Upper lobe of right lung (tissue), 1 donor: ENCODE data around the gene RAPGEF3. TPM values are rescaled to one million over a fixed set of nuclear protein-coding genes. Genes with fewer than 3 reads are reported as not detected.

Source experiments
- ATAC-seq: fragments of 200-7000 bp; cut with Tn5 transposase; one replicate; pipeline ENCODE4 v1.9.1; 2020; ENCODE audit warnings: mild to moderate bottlenecking, moderate library complexity
- DNase-seq: peaks from one replicate; pipeline ENCODE4 v3.0.0-alpha.2; 2020
- H3K27ac ChIP-seq: fragments of 200-600 bp; one replicate; pipeline ENCODE4 v1.8.0; 2022
- H3K27me3 ChIP-seq: fragments of 200-600 bp; one replicate; pipeline ENCODE4 v1.8.0; 2022; ENCODE audit warnings: mild to moderate bottlenecking
- H3K36me3 ChIP-seq: fragments of 200-600 bp; one replicate; pipeline ENCODE4 v1.8.0; 2022
- H3K4me1 ChIP-seq: fragments of 200-600 bp; one replicate; pipeline ENCODE4 v1.8.0; 2022
- H3K4me3 ChIP-seq: fragments of 200-600 bp; one replicate; pipeline ENCODE4 v1.8.0; 2022; ENCODE audit warnings: mild to moderate bottlenecking
- H3K9me3 ChIP-seq: fragments of 200-600 bp; one replicate; pipeline ENCODE4 v1.8.0; 2022
- CTCF ChIP-seq: fragments of 200-600 bp; IDR thresholded peaks from one replicate; pipeline ENCODE4 v1.8.0; 2022; ENCODE audit warnings: antibody characterized with exemption
- intact Hi-C: fragments of 100-400 bp; cut with DNase I; formaldehyde crosslinking; loops from one replicate; pipeline ENCODE4 v1.11.0; 2022
- total RNA-seq: library from RNA; stranded (reverse); fragmentation: NEBNext Ultra II Directional; extraction: Animal tissue kit (Norgen Biotek cat#: 25700); gene quantifications from one replicate; pipeline ENCODE4 v1.2.1, GENCODE V29; 2021
- donor health status: DM: no; HTN: yes; CAD: no; lungs with severe emphysema.

RAPGEF3 gene
- total RNA-seq, 1 donor from 2014 or later = 69.6 TPM

GRCh38 chr12:47717046-47717442 is 41.6 kb downstream of the RAPGEF3 start:
- intact Hi-C loops = loop anchor here (5.0 to 10.0 kb wide), 2 partner anchors 60 to 118 kb away; no protein-coding TSS in a partner anchor

GRCh38 chr12:47715877-47716548 is 42.7 kb downstream of the RAPGEF3 start:
- Histone ChIP-seq H3K4me3 (no peak overlapping the region), H3K36me3 (no peaks in the 10 kb centered on the region), H3K27me3 (no peaks in the 10 kb centered on the region), H3K9me3 (no peaks in the 10 kb centered on the region), H3K27ac (no peak overlapping the region), H3K4me1 (peaks cover 31% of the 10 kb centered on the region)
- ATAC-seq (no peak), DNase-seq (no peak)
- intact Hi-C loops = loop anchor here (5.0 to 10.0 kb wide), 2 partner anchors 61 to 119 kb away; no protein-coding TSS in a partner anchor
- no peak for TF ChIP-seq CTCF

More at GRCh38 chr12:47717046-47717442, 41.6 kb downstream of the RAPGEF3 start:
- Histone ChIP-seq H3K27ac (peak overlapping the region; percentile 93), H3K9me3 (no peaks in the 10 kb centered on the region), H3K4me1 (peaks cover 31% of the 10 kb centered on the region), H3K27me3 (no peaks in the 10 kb centered on the region), H3K36me3 (no peaks in the 10 kb centered on the region), H3K4me3 (no peak overlapping the region)
- no peak for DNase-seq
- no peak for ATAC-seq
- no peak for TF ChIP-seq CTCF

- peak; percentile 70 for DNase-seq
- H3K27ac ChIP-seq = peak overlapping the region; percentile 48
- intact Hi-C loops = loop anchor here (5.0 to 10.0 kb wide), 2 partner anchors 62 to 119 kb away; no protein-coding TSS in a partner anchor
- H3K36me3 ChIP-seq = no peaks in the 10 kb centered on the region
- peak; percentile 77 for ATAC-seq
- peak; percentile 78 for TF ChIP-seq CTCF
- no peaks in the 10 kb centered on the region for H3K27me3 ChIP-seq
- no peaks in the 10 kb centered on the region for H3K9me3 ChIP-seq
- H3K4me3 ChIP-seq = no peak overlapping the region
- H3K4me1 ChIP-seq = peaks cover 34% of the 10 kb centered on the region
Measured at GRCh38 chr12:47715393-47715876, 43.2 kb downstream of the RAPGEF3 start.

- intact Hi-C loops = loop anchor here (5.0 to 10.0 kb wide), 2 partner anchors 62 to 120 kb away; no protein-coding TSS in a partner anchor
- Histone ChIP-seq H3K27me3 (no peaks in the 10 kb centered on the region), H3K27ac (peak overlapping the region; percentile 48), H3K4me3 (no peak overlapping the region), H3K9me3 (no peaks in the 10 kb centered on the region), H3K36me3 (no peaks in the 10 kb centered on the region), H3K4me1 (peaks cover 36% of the 10 kb centered on the region)
- ATAC-seq (no peak), DNase-seq (no peak)
- TF ChIP-seq CTCF = no peak
Measured at GRCh38 chr12:47714826-47715386, 43.8 kb downstream of the RAPGEF3 start.

- no peaks in the 10 kb centered on the region for H3K36me3 ChIP-seq
- H3K27me3 ChIP-seq = no peaks in the 10 kb centered on the region
- H3K9me3 ChIP-seq = no peaks in the 10 kb centered on the region
- no peak overlapping the region for H3K27ac ChIP-seq
- no peak overlapping the region for H3K4me3 ChIP-seq
- intact Hi-C loops = loop anchor here (10.0 kb wide), 1 partner anchor 123 kb away; no protein-coding TSS in a partner anchor
- ATAC-seq (no peak), DNase-seq (no peak)
- TF ChIP-seq CTCF = no peak
- peaks cover 40% of the 10 kb centered on the region for H3K4me1 ChIP-seq
Measured at GRCh38 chr12:47712171-47712570, 46.5 kb downstream of the RAPGEF3 start.
